Activated CD8-positive, alpha-beta T cell treated with anti-CD3 and anti-CD28 coated beads for 36 hours (primary cell): Measurements from ENCODE around the gene RNF44. TPM values are rescaled to one million over a fixed set of nuclear protein-coding genes. Genes with fewer than 3 reads are reported as not detected.
"Not testable (repeated sequence)": the region's sequence is repeated elsewhere in the genome, so short reads cannot be mapped to it uniquely, and the experiment has no call there.

Source experiments
- ATAC-seq: fragments of 200-7000 bp; cut with Tn5 transposase; one replicate; pipeline ENCODE4 v1.10.0; 2021; ENCODE audit warnings: mild to moderate bottlenecking, moderate library complexity
- CTCF ChIA-PET: fragments of 350-600 bp; sonication (Branson Sonifier 250); formaldehyde crosslinking; loops from one replicate; lab custom pipeline; 2021; ENCODE audit warnings: antibody characterized with exemption; lab: Charles Lee
- POLR2A ChIA-PET: fragments of 350-600 bp; sonication (Branson Sonifier 250); formaldehyde crosslinking; loops from one replicate; lab custom pipeline; 2021; ENCODE audit warnings: antibody characterized with exemption; lab: Charles Lee
- DNase-seq: peaks from one replicate; pipeline ENCODE4 v3.0.0-alpha.2; 2020
- H3K27ac Mint-ChIP-seq: one replicate; pipeline ENCODE4 v1.8.0; 2021; ENCODE audit warnings: mild to moderate bottlenecking, mixed read lengths
- H3K27me3 Mint-ChIP-seq: one replicate; pipeline ENCODE4 v1.8.0; 2021; ENCODE audit warnings: mixed read lengths
- H3K36me3 Mint-ChIP-seq: one replicate; pipeline ENCODE4 v1.8.0; 2021; ENCODE audit warnings: low read depth, mixed read lengths
- H3K4me1 Mint-ChIP-seq: one replicate; pipeline ENCODE4 v1.8.0; 2021; ENCODE audit warnings: low read depth, mixed read lengths
- H3K4me3 Mint-ChIP-seq: one replicate; pipeline ENCODE4 v1.8.0; 2021; ENCODE audit warnings: mild to moderate bottlenecking, moderate library complexity, mixed read lengths
- H3K9me3 Mint-ChIP-seq: one replicate; pipeline ENCODE4 v1.8.0; 2021; ENCODE audit warnings: mixed read lengths
- intact Hi-C: fragments of 100-400 bp; cut with micrococcal nuclease; formaldehyde crosslinking; loops from one replicate; pipeline ENCODE4 v1.10.0; 2022
- total RNA-seq, 2 experiments: library from RNA; stranded (reverse); gene quantifications; one replicate each; pipeline ENCODE4 v1.2.3, GENCODE V29; 2021
- TF ChIP-seq, protein P1 (sequence below): fragments of 200-600 bp; IDR thresholded peaks from one replicate; pipeline ENCODE4 v1.8.0; 2022; ENCODE audit warnings: antibody characterized with exemption, mild to moderate bottlenecking

Gene RNF44
- total RNA-seq, 2 experiments from 2014 or later = 55.3 to 62.7 TPM

DNA sequence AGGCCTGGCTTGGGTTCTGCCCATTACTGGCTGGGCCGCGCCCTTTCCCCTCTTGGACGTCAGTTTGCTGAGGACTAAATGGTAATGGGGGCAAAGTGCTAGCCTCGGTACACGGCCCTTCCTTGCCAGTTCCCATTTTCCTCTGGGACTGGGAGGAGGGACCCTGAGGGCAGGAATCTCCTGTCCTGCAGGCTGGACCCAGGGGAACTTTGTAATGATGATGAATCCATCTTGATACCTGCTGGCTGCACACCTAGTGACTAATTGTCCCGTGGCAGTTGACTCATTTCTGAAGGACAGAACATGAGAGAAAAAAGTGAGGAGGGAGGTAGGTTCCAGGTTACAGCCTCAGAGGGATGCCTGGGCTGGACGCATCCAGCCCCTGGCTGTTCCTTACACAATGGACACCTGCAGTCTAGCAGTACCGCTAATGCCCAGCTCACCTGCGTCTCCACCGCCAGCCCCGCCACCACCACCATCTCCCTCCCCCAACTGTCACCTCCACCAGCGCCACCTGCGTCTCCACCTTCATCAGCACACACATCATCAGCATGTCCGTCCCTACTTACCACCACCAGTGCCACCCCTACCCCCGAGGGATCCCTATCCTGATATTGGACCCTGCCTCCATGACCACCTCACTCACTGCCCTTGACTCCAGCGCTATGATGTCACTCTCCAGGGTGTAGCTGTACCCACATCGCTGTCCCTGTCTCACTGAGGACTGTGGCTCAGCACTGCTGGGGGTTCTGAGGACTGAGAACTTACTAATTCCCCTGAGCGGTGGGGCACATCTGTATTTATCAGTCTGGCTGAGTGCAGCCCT, 16.3 kb upstream of the RNF44 start:
- no peak overlapping the region for H3K27ac Mint-ChIP-seq
- H3K9me3 Mint-ChIP-seq = no peaks in the 10 kb centered on the region
- peaks cover 48% of the 10 kb centered on the region for H3K4me1 Mint-ChIP-seq
- H3K27me3 Mint-ChIP-seq = no peaks in the 10 kb centered on the region
- ChIA-PET CTCF (interaction anchor here (1.8 to 1.9 kb wide), 2 partner anchors 10 to 15 kb away, joined by 8 to 9 read pairs; no protein-coding TSS in a partner anchor), POLR2A (interaction anchor here (1.1 to 1.7 kb wide), 2 partner anchors 50 to 105 kb away, joined by 3 to 4 read pairs; partner anchors contain the start of gene FAF2)
- H3K36me3 Mint-ChIP-seq = no peaks in the 10 kb centered on the region
- peak; percentile 54 for DNase-seq
- no peak overlapping the region for H3K4me3 Mint-ChIP-seq
- ATAC-seq = peak; percentile 60
- intact Hi-C loops = no loop called here
- TF ChIP-seq, protein P1, sequence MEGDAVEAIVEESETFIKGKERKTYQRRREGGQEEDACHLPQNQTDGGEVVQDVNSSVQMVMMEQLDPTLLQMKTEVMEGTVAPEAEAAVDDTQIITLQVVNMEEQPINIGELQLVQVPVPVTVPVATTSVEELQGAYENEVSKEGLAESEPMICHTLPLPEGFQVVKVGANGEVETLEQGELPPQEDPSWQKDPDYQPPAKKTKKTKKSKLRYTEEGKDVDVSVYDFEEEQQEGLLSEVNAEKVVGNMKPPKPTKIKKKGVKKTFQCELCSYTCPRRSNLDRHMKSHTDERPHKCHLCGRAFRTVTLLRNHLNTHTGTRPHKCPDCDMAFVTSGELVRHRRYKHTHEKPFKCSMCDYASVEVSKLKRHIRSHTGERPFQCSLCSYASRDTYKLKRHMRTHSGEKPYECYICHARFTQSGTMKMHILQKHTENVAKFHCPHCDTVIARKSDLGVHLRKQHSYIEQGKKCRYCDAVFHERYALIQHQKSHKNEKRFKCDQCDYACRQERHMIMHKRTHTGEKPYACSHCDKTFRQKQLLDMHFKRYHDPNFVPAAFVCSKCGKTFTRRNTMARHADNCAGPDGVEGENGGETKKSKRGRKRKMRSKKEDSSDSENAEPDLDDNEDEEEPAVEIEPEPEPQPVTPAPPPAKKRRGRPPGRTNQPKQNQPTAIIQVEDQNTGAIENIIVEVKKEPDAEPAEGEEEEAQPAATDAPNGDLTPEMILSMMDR = no peak

DNA sequence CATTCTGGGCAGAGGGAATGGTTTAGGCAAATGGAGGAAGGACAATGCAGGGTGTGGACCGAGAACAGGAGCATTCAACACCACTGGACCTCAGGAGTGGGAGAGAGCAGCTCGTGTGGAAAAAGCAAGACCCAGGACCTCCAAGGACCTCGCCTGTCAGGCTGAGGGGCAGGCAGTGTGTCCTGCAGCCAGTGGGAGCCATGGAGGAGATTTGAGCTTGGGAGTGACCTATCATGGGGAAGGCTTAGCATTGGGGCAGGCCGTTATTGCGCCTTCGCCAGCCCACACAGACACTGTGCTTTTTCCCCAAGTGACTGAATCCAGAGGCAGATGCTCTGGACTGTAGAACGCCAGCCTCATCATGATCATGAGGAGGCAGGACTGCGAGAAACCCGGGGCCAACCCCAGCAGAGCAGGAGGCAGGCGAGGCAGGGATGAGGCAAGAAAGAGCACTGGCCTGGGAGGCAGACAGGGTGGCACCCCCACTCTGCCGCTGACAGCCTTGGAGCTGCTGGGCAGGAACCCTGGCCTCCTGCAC, 15.2 kb upstream of the RNF44 start:
- no peaks in the 10 kb centered on the region for H3K9me3 Mint-ChIP-seq
- H3K4me1 Mint-ChIP-seq = peaks cover 53% of the 10 kb centered on the region
- H3K27ac Mint-ChIP-seq = no peak overlapping the region
- TF ChIP-seq, protein P1 = no peak
- no peak for DNase-seq
- intact Hi-C loops = no loop called here
- ATAC-seq = no peak
- POLR2A ChIA-PET = no interaction called here
- no peak overlapping the region for H3K4me3 Mint-ChIP-seq
- CTCF ChIA-PET = no interaction called here
- H3K36me3 Mint-ChIP-seq = no peaks in the 10 kb centered on the region
- no peaks in the 10 kb centered on the region for H3K27me3 Mint-ChIP-seq

DNA sequence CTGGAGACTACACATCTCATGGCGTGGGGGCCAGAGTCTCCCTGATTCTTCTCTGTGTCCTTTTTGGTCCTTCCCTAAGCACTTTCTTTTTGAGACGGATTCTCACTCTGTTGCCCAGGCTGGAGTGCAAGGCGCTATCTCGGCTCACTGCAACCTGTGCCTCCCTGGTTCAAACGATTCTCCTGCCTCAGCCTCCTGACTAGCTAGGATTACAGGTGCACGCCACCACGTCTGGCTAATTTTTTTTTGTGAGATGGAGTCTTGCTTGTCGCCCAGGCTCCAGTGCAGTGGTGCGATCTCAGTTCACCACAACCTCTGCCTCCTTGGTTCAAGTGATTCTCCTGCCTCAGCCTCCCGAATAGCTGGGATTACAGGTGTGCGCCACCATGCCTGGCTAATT, 13.7 kb upstream of the RNF44 start:
- ChIA-PET CTCF (interaction anchor here (1.0 kb wide), 1 partner anchor 8 kb away, joined by 4 read pairs; no protein-coding TSS in a partner anchor), POLR2A (interaction anchor here (0.6 to 1.4 kb wide), 2 partner anchors 11 to 156 kb away, joined by 3 to 4 read pairs; no protein-coding TSS in a partner anchor)
- H3K27me3 Mint-ChIP-seq, intact Hi-C loops, DNase-seq, ATAC-seq, H3K9me3 Mint-ChIP-seq, H3K36me3 Mint-ChIP-seq: not testable (repeated sequence)
- Mint-ChIP-seq H3K4me3 (peak overlapping the region; percentile 54), H3K4me1 (peaks cover 54% of the 10 kb centered on the region), H3K27ac (peak overlapping the region; percentile 38)

DNA sequence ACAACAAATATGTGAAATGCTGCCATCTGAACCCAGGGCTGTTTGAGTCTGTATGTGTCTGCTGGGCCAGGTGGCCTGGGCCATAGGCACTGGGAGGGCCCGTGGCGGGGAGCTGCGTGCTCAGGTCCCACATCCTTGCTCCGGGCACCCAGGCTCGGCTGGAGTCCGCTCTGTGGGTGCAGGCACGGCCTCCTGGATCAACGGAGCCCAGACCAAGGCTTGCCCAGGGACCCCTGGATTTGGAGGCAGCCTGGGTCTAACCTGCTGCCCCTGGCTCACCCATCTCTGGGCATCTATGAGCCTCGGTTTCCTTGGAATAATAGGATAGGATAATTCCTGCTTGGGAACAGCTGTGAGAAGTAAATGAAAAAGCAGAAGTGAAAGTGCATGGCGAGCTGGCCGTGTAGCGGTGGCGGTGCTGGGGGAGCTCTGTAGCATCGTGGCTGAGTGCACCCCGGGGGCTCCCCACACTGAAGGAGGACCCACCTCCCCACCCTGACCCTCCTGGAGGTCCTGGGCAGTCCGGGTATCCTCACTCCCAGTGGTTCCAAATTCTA, 13.2 kb upstream of the RNF44 start:
- ChIA-PET CTCF (interaction anchor here (1.0 to 1.5 kb wide), 2 partner anchors 8 to 103 kb away, joined by 3 to 4 read pairs; no protein-coding TSS in a partner anchor), POLR2A (interaction anchor here (0.6 to 1.4 kb wide), 3 partner anchors 11 to 155 kb away, joined by 3 to 4 read pairs (median 3); no protein-coding TSS in a partner anchor)
- Mint-ChIP-seq H3K4me1 (peaks cover 56% of the 10 kb centered on the region), H3K27ac (peak overlapping the region; percentile 38), H3K4me3 (peak overlapping the region; percentile 54), H3K9me3 (no peaks in the 10 kb centered on the region), H3K36me3 (no peaks in the 10 kb centered on the region), H3K27me3 (no peaks in the 10 kb centered on the region)
- ATAC-seq (no peak), DNase-seq (no peak)
- intact Hi-C loops = no loop called here
- TF ChIP-seq, protein P1 = no peak

DNA sequence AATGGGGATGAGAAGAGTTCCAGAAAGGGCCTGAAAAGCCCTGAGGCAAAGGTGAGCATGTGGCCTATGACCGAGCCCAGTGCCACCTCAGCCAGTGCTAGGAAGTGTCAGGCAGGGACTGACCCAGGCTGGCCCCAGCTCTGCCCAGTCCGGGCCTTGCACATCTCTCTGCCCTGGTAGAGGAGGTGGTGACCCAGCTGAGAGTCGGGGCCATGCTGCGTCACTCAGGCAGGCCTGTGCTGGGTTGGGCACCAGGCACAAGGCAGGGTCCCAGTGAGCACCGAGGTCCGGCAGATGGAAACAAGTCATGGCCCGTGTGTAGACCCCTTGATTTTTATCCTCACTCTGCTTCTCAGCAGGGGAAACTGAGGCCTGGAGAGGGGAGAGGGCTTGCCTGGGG, 12.7 kb upstream of the RNF44 start:
- Mint-ChIP-seq H3K4me3 (no peak overlapping the region), H3K36me3 (no peaks in the 10 kb centered on the region), H3K9me3 (no peaks in the 10 kb centered on the region), H3K4me1 (peaks cover 56% of the 10 kb centered on the region), H3K27me3 (no peaks in the 10 kb centered on the region), H3K27ac (peak overlapping the region; percentile 38)
- ATAC-seq (no peak), DNase-seq (no peak)
- ChIA-PET POLR2A (interaction anchor here (1.4 kb wide), 2 partner anchors 10 to 12 kb away, joined by 3 to 4 read pairs; no protein-coding TSS in a partner anchor), CTCF (interaction anchor here (1.5 kb wide), 2 partner anchors 29 to 102 kb away, joined by 3 to 4 read pairs; no protein-coding TSS in a partner anchor)
- TF ChIP-seq, protein P1 = no peak
- intact Hi-C loops = no loop called here
